ENCODE data around the gene B3GALT4. TPM values are rescaled to one million over a fixed set of nuclear protein-coding genes. Genes with fewer than 3 reads are reported as not detected.
"Not testable (repeated sequence)": the region's sequence is repeated elsewhere in the genome, so short reads cannot be mapped to it uniquely, and the experiment has no call there.

The B3GALT4 gene
- total RNA-seq, 1 donor from 2014 or later: 4.6 TPM

DNA sequence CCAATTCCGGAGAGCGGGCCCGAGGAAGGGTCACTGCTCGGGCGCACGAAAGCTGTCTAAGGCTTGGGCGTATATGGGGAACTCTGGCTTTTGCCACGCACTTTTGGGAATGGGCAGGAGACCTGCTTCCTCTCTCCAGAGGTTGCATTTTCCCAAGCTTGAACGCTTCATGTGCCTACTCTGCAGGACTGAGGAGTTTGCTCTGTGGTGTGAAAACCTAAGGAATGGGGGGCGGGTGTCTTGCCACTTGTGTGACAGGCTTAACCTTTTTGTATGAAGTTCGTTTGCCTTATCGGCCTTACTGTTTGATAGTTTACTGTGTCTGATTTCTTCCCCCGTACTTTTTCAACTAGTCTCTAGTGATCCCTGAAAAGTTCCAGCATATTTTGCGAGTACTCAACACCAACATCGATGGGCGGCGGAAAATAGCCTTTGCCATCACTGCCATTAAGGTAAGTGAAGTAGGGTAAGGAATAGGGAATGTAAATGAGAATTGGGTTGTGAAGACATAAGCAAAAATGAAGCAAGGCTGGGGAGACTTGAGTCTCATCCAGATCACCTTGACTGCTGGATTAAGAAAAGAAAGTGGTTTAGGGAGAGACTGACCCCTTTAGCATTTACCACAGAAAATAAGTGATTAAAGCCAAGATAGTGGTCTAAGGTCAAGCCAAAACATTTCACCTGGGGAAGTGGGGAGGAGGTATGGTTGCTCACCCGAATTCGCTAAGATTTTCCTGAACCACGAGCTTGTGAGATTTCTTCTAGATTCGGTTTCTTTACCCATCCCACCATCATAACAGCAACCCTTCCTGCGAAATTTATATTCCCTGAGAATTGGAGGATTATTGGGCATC is 4.4 kb upstream of the B3GALT4 start:
- DNase-seq (ENCODE audit: low spot score in 2 of 2, unreplicated experiment in 2 of 2): no peak
- Mint-ChIP-seq H3K4me1 (peaks cover 53% of the 10 kb centered on the region), H3K27ac (peak overlapping the region; percentile 99), H3K36me3 (peaks cover 23% of the 10 kb centered on the region), H3K27me3 (ENCODE audit: low read depth) (no peaks in the 10 kb centered on the region), H3K9me3 (no peaks in the 10 kb centered on the region), H3K4me3 (peak overlapping the region; percentile 98)
- no peak for TF ChIP-seq CTCF (IDR thresholded peaks at IDR 0.05; ENCODE audit: unreplicated experiment)

GRCh38 chr6:33273129-33273923 is 3.6 kb upstream of the B3GALT4 start:
- no peak for TF ChIP-seq CTCF (IDR thresholded peaks at IDR 0.05; ENCODE audit: unreplicated experiment)
- Mint-ChIP-seq H3K27me3 (ENCODE audit: low read depth) (no peaks in the 10 kb centered on the region), H3K4me3 (peak overlapping the region; percentile 98), H3K9me3 (no peaks in the 10 kb centered on the region), H3K27ac (peak overlapping the region; percentile 99), H3K4me1 (peaks cover 57% of the 10 kb centered on the region), H3K36me3 (peaks cover 17% of the 10 kb centered on the region)
- DNase-seq (ENCODE audit: low spot score in 2 of 2, unreplicated experiment in 2 of 2): no peak

GRCh38 chr6:33273924-33274902 is 2.7 kb upstream of the B3GALT4 start:
- Mint-ChIP-seq H3K4me1 (peaks cover 57% of the 10 kb centered on the region), H3K36me3 (peaks cover 11% of the 10 kb centered on the region), H3K9me3 (no peaks in the 10 kb centered on the region), H3K27ac (peak overlapping the region; percentile 92), H3K4me3 (peak overlapping the region; percentile 98), H3K27me3 (ENCODE audit: low read depth) (no peaks in the 10 kb centered on the region)
- no peak for DNase-seq (ENCODE audit: low spot score in 2 of 2, unreplicated experiment in 2 of 2)
- TF ChIP-seq CTCF (IDR thresholded peaks at IDR 0.05; ENCODE audit: unreplicated experiment): no peak

GRCh38 chr6:33275795-33276580 is 935 bp upstream of the B3GALT4 start:
- peaks cover 52% of the 10 kb centered on the region for H3K4me1 Mint-ChIP-seq
- peaks cover 15% of the 10 kb centered on the region for H3K36me3 Mint-ChIP-seq
- not testable (repeated sequence) for H3K27me3 Mint-ChIP-seq (ENCODE audit: low read depth)

DNA sequence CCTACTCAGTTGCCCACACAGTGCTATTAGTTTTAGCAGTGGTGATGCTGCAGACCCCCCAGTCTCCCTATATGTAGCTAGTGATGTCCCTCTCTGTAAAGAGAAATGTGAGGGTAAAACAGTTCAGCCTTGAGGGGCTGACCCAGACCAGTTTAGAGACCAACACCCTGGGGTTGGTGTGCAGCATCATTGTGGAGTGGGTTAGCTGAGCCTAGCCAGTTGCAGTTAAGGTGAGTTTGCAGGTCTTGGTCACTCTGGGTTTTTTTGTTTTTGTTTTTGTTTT is 401 bp upstream of the B3GALT4 start:
- H3K4me1 Mint-ChIP-seq: peaks cover 49% of the 10 kb centered on the region
- peak overlapping the region; percentile 72 for H3K4me3 Mint-ChIP-seq
- peak overlapping the region; percentile 92 for H3K27ac Mint-ChIP-seq
- no peak for DNase-seq (ENCODE audit: low spot score in 2 of 2, unreplicated experiment in 2 of 2)
- TF ChIP-seq CTCF (IDR thresholded peaks at IDR 0.05; ENCODE audit: unreplicated experiment): no peak
- H3K36me3 Mint-ChIP-seq: peaks cover 15% of the 10 kb centered on the region
- H3K9me3 Mint-ChIP-seq: no peaks in the 10 kb centered on the region
- H3K27me3 Mint-ChIP-seq (ENCODE audit: low read depth): no peaks in the 10 kb centered on the region

More at GRCh38 chr6:33275795-33276580, 935 bp upstream of the B3GALT4 start:
- H3K9me3 Mint-ChIP-seq; DNase-seq (ENCODE audit: low spot score in 2 of 2, unreplicated experiment in 2 of 2): not testable (repeated sequence)
- peak overlapping the region; percentile 92 for H3K27ac Mint-ChIP-seq
- H3K4me3 Mint-ChIP-seq: peak overlapping the region; percentile 72

All from mesothelial cell of epicardium (in vitro differentiated cells).